GM19438 (cell line): ENCODE data around the gene CCL27.

ENCODE experiments used
- ATAC-seq: cut with Tn5 transposase; IDR thresholded peaks from one replicate; pipeline ENCODE4 v1.9.1; 2021; ENCODE audit warnings: low read depth; ENCODE audit not compliant: unreplicated experiment

Gene CCL27, protein sequence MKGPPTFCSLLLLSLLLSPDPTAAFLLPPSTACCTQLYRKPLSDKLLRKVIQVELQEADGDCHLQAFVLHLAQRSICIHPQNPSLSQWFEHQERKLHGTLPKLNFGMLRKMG

DNA sequence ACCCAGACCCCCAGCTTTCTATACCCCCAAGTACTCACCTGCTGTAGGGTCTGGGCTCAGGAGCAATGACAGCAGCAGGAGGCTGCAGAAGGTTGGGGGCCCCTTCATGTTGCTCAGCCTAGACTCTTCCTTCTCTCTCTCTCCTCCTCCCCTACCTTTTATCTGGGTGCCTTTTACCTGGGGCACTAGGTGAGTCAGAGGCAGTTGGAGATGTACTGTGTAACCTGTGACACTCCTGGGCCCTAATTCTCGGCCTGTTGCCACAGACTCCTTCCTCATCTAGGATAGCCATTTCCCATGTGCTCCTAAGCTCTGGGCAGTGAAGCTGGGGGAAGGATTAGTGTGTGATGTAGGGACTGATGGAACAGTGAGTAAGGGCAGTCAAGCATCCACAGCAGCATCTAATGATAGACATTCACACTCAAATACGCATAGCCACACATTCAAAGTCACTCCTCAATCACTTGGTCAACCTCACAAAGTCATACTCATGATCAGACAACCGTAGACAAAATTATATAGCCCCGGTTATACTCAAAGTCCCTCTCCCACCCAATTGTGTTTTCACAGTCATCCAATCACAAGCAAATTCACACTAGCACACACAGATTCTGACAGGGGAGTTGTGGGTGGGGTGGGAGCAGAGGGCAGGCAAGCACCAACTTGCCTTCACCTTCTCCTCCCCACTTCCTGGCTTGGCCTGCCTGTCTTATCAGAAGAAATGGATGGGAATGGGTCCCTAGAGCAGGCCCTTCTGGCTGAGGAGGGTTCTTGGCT lies at the start of gene CCL27:
CCL27 (minus strand) TSS at position 132 of the 777 bp plus-strand sequence; CDS start at position 108, 24 bp downstream.
- ATAC-seq, result no peak

DNA sequence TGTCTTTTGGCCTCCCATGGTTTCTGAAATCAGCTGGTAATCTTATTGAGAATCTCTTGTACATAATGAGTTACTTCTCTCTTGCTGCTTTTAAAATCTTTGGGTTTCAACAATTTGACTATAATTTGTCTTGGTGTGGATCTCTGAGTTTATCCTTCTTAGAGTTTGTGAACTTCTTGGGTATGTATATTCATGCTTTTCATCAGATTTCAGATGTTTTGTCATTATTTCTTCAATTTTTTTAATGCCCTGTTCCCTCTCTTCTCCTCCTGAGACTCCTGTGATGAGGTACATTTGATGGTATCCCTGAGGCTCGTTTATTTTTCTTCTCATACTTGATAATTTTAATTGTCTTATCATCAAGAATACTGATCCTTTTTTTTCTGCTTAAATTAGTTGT lies 49.7 kb upstream of the CCL27 start:
- no peak for ATAC-seq

DNA sequence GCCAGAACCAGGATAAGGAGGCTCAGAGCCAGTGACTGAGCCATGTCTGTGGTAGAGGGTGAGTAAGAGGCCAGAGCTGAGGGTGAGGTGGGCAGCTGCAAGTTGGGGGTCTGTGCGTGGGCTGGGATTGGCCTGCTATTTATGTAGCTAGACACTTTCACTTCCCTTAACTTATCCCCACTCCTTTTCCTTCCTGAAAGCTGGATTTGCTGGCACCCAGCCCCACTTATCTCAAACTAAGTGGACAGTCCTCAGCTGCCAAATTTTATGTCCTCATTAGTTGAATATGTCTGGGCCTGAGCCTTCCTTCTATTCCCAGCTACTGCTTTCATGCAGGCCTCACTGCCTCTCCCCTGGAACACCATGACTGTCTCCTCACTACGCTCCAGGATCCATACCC lies 47.6 kb upstream of the CCL27 start, which contains the start of gene CCL21:
CCL21 (minus strand) TSS at position 114 of the 400 bp plus-strand sequence; CDS start at position 44, 70 bp downstream.
- ATAC-seq, result no peak

DNA sequence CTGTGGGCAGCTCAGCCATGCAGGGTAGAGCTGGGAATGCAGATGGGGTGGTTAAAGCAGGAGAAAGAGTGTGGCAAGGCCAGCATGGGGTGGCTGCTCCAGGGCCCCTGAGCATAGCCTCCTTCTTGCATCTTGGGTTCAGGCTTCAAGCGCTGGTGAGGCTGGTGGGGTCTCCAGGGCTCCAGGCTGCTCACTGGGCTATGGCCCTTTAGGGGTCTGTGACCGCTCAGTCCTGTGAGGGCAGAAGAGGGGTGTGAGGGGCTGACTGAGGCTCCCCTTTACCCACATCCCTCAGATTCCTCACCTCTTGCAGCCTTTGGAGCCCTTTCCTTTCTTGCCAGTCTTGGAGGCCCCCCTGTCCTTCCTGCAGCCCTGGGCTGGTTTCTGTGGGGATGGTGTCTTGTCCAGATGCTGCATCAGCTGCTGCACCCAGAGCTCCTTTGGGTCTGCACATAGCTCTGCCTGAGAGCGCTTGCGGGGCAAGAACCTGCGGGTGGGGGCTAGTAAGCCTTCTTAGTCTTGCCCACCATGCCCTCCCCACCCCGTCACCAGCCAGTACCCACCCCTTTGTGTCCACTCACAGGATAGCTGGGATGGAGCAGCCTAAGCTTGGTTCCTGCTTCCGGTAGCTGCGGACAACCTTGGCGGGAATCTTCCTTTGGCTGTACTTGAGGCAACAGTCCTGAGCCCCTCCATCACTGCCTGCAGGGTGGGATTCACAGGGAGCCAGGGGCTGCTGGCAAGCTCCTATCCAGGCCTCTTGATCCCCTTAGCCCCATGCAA lies 46.9 kb upstream of the CCL27 start:
- ATAC-seq, result no peak

DNA sequence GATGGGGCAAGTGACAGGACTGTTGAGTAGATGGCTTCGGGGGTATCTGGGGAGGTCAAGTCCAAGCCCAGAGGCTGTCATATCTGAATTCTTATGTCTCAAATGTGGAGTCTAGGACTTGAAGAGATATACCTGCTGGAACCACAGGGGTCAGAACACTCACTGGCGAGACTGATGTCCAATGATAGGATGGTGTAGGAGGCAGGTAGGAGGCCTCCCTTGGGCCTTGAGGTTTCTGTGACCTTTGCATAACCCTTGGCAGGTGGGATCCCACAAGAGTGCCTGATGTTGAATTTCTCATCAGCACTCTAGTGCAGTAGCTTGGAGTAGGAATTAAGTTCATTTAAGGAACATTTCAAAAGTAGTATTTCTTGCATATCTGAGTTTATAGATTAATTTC lies 44.7 kb upstream of the CCL27 start:
- no peak for ATAC-seq

DNA sequence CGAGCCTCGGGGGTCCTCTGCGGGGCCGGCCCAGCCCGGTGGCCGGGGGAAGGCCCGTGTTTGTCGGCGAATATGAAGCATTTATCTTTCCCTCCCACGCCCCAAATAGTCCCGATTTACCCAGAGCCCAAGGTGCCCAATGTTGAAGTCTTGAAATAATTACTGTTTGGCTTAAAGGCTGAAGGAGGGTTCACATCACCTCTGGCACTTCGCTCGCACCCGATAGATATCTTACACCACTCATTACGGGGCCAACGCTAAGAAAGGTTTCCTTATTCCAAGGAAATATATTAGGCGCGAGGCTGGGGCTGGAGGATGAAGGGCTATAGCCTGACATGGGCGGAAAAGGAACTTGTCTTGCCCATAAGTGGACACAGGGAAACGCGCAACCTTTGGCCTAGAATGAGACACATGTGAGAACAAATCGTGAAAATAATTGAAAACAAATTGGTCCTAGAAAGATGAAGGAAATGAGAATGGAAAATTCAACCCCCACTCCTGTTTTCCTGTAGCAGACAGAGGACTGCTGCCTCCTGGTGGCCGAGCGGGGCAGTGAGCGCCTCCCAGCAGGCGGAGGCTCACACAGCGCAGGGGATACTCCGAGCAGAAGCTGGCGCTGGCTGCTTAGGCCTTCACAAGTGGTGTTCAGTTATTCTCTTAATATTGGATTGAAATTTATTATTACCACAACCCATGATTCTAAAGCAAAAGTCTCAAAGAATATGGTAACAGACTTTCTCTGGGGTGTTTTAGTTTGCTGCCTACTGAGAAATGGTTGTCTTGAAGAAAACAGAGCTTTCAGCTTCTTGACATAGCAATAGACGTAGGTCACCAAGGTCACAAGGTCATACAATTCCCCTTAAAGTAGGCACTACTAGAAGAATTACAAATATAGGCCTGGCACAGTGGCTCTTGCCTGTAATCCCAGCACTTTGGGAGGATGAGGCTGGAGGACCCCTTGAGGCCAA lies 39.6 kb upstream of the CCL27 start:
- no peak for ATAC-seq

DNA sequence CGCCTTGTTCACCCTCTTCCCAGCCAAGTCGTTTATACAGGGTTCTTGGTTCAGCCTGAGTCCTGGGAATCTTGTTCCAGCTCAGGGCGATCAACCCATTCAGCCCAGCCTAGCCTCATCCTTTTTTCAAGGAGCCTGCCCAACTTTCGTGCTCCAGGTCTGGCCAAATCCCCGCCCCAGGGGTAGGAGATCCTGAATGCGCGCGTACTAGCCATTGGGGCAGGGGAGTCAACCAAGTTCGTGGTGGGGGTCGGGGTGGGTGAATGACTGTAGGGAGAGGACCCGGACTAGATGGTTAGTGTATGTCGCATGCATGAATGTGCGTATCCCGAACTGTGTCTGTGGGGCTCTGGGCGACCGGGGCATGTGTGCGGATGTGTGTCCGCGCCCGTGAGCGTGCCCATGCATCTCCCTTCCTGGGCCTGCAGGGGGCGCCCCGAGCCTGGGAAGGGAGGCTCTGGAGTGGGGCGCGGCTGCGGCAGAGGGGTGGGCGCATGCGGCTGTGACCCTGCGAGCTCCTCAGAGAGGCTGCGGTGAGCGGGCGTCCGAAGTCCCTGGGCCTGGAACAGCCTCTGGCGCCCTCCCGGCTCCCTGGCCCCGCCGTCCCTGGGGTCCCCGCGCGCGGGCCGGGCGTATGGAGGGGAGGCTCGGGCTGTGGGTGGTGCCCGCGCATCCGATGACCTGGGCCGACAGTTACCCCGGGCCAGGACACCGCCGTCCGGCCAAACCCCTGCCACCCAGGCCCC lies 38.7 kb upstream of the CCL27 start:
- ATAC-seq, result no peak

DNA sequence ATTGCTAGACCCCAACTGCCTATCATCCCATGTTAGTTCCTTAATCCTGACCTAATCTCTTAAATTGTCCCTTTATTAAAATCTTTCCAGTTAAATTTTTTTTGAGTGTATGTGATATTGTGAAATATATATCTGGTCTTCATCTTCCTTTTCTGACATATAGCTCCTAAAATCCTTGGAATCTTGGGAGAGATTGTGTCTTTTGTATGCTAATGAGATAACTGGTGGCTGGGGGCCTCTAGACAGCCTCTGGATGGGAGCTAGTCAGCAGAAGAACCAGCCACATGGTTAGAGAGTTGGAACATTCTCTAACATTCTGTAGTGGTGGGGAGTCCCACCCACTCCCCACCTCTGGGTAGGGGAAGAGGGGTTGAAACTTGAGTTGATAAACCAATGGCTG lies 32.4 kb upstream of the CCL27 start:
- no peak for ATAC-seq

DNA sequence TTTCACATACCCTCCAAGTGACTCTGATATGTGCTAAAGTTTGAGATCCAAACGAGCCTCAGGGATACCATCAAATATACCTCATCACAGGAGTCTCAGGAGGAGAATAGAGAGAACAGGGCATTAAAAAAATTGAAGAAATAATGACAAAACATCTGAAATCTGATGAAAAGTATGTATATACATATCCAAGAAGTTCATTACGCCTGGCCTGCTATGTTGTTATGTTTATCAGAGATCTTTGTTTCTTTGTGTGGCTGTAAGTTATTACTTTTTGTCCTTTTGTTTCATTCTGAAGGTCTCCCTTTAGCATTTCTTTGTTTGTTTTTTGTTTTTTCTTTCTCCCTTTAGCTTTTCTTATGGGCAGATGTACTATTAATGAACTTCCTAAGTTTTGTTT lies 31.1 kb upstream of the CCL27 start:
- no peak for ATAC-seq

DNA sequence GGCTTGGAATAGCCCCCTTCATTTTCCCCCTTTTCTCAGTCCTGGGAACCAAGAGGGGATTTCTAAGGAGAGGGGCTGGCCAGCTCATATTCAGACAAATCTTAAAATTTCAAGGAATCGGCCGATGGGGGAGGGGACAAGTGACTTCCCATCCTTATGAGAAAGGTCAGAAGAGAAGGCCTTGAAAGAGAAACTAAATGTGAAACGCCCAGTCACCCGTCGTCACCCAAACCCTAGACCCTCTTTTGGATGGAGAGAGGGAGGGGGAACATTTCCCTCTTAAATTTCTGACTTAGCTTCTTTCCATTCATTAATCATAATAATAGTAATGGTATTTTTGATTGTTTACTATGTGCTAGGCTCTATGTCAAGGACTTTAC lies 29.5 kb upstream of the CCL27 start:
- ATAC-seq, result no peak

DNA sequence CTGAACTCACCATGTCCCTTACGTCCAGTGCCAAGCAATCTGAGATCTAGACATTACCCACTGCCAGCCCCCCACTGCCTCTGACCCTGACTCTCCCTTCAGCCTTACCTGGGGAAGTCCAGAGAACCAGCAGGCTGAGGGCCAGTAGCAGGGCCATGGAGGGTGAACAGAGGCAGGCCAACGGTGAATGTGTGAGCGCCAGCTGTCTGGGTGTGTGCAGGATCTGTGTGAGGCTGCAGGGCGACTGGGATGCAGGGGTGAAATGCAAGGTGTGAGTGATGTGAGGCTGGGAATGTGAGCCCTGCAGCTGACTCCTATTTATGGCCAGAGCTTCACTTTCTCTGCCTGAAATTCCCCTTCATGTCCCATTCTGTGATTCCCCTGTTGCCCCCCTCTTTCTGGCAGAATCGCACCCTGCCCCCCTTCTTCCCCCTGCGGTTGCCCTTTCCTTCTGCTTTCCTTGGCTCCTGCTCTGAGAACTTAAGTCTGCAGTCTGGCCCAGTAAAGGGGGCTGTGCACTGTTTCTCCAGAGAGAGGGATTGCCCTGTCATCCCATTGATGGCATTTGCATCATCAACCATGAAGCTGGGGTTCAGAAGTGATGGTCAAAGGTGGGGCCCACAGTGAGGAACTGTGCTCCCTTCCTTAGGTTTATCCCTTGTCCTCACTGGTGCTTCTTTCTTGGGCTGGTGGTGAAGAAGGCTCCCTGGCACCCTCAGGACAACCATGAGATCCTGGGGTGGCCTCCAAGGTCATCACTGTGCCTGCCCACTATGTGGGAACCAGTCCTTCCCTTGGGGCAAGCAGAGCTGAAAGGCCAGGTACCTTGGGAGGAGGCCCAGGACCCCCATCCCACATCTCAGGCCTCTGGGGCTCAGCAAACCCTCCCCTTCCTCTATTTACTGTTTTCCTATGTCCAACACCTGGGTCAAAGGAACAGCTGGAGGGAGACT lies 28.8 kb upstream of the CCL27 start, which contains the start of gene CCL19:
CCL19 (minus strand) TSS at position 294 of the 953 bp plus-strand sequence; CDS start at position 157, 137 bp downstream.
- no peak for ATAC-seq

DNA sequence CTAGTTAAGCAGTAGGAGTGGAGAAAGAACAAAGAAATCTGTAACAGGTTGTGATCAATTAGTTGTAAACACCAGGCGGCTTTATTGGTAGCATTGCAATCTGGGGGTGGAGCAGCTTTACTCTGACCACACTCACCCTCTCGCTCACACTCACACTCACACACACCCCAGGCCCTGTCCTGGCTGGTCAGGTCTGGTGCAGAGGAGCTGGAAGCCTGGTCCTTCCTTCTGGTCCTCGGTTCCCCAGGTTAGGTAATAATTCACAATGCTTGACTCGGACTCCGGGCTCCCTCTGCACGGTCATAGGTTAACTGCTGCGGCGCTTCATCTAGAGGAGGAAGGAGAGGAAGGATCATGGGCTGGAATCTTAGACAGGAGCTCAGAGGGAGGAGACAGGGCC lies 27.1 kb upstream of the CCL27 start:
- no peak for ATAC-seq

DNA sequence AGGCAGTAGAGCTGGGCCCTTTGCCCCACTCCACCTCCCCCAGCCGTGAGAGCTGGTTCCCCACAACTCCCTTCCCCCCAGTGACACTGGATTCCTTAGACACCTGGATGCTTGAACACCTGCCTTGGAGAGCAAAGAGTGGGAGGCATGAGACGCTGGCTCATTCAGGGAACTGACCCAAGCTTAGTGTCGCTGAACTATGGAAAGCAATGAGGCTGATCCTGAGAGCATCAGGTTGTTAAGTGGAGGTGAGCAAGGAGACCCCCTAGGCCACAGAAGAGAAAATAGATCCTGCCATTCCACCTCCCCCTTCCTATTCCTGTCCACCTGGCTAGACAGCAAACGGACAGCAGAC lies 26.6 kb upstream of the CCL27 start:
- ATAC-seq, result no peak

DNA sequence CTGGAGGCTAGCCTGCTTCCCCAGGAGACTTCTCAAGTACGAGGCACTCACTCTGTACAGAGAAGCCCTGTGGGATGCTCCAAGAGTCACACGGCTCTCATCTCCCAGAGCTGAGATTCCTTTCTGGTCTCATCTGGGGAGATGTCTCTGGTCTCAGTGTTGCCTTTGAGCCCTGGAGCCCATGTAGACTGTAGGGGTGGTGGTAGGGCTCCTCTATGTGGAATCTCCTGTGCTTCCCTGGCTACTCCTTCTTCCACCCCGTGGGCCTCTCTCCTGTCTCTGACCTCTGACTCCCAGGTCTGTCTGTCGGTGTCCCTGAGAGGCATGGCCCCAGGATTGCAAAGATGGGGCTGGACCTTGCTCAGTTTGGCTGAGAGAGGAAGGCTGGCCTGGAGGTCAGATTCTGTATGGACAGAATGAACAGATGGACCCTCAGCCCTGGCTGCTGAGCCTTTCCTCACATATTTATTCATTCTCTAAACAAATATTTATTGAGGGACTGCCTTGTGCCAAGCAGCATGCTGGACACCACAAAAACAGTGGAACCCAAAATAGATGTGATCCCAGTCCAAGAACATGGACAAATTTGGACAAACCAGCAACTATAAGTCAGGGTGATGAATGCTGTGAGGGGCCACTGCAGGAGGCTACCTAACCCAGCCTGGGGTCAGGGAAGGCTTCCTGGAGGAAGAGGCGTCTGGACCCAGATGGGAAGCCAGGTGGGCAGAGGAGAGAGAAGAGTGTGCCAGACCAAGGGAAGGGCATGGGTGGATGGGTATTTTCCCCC lies 26.1 kb upstream of the CCL27 start:
- no peak for ATAC-seq

DNA sequence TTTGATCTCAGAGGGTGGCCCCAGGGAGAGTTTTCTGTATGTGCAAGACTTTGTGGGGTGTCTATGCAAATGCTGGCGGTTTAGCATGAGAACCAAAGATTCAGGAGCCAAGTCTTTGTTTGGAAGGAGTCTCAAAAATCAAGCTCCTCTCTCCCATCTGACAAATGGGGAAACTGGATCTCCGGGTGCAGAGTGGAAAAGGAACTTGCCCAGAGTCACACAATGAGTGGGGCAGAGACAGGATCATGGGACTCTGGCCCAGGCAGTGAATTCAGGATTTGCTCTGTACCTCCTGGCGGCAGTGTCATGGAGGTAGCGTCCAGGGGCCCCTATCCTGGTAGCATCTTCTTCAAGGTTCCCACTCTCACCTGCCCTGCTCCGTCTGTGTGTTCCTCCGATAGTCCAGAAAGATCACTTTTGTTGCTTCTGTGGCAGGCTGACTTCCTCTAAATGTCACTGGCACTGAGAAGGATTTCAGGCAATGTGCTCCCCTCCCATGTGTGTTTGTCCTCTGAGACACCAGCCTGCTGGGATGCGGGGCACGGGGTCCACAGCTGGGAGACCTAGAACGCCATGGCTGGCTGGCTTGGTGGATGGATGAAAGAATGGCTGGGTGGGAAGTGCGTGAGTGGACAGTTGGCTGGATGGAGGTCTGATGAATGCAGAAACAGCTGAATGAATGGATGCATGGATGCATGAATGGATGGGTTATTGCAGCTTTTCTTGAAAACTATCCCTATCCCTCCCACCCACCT lies 25.0 kb upstream of the CCL27 start:
- no peak for ATAC-seq

DNA sequence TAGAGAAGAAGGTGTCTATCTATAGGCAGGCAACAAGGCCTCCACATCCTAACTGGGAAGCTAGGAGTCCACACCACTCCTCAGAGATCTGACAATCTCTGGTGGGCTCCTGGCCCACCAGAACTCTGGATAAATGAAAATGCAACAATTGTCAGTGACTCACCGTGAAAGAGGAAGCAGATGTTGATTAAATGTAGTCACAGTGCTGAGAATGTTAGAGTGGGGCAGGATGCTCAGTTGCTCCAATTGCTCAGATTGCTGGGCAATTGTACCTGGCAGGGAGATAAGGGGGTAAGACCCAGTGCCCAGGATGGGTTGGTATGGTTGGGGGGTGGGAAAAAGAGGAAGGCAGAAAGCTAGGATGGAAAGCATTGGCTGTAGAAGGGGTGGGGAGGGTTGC lies 24.3 kb upstream of the CCL27 start:
- ATAC-seq, result no peak

DNA sequence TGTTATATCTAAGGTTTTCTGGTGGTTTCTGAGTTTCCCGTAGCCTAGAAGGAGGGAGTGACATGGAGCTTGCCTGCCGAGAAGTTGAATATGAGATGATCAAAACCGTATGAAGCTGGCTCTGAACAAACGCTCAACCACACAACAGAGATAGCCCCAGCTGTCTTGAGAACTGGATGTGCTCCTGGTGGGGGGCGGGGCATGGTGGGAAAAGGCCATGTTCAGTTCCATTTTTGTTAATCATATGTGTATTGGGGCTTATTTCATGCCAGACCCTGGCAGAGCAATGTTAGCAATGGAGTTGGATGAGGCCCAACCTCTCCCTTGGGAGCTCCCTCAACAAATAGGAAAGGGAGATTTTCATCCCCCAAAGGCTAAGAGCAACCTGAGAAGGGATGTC lies 23.8 kb upstream of the CCL27 start:
- no peak for ATAC-seq
